ENCODE results near the gene SGPL1.

Gene SGPL1

GRCh38 chr10:70843333-70843732 is 27.6 kb downstream of the SGPL1 start:
- peaks cover 2% of the 10 kb centered on the region; the same call in 1 of the 2 replicates for H3K36me3 ChIP-seq (ENCODE audit: control insufficient read depth, insufficient read depth, low read length)
- DNase-seq (ENCODE audit: extremely low read depth, insufficient read length) = no peak
- no peak overlapping the region for H3K4me3 ChIP-seq (replicated peaks; ENCODE audit: low read depth, low read length)
- H3K27me3 ChIP-seq (replicated peaks; ENCODE audit: control insufficient read depth, insufficient read depth, low read length) = no peaks in the 10 kb centered on the region
- TF ChIP-seq CTCF (IDR thresholded peaks at IDR 0.05; ENCODE audit: insufficient read depth, low read length, poor library complexity, severe bottlenecking) = no peak

- no peak for TF ChIP-seq CTCF (IDR thresholded peaks at IDR 0.05; ENCODE audit: insufficient read depth, low read length, poor library complexity, severe bottlenecking)
- no peak overlapping the region for H3K4me3 ChIP-seq (replicated peaks; ENCODE audit: low read depth, low read length)
- H3K36me3 ChIP-seq (ENCODE audit: control insufficient read depth, insufficient read depth, low read length) = peaks cover 2% of the 10 kb centered on the region; the same call in 1 of the 2 replicates
- no peaks in the 10 kb centered on the region for H3K27me3 ChIP-seq (replicated peaks; ENCODE audit: control insufficient read depth, insufficient read depth, low read length)
- no peak for DNase-seq (ENCODE audit: extremely low read depth, insufficient read length)
Observed at GRCh38 chr10:70843776-70844489, 28.2 kb downstream of the SGPL1 start.

- no peak for TF ChIP-seq CTCF (IDR thresholded peaks at IDR 0.05; ENCODE audit: insufficient read depth, low read length, poor library complexity, severe bottlenecking)
- Histone ChIP-seq H3K27me3 (replicated peaks; ENCODE audit: control insufficient read depth, insufficient read depth, low read length) (no peaks in the 10 kb centered on the region), H3K36me3 (ENCODE audit: control insufficient read depth, insufficient read depth, low read length) (peaks cover 2% of the 10 kb centered on the region; the same call in 1 of the 2 replicates), H3K4me3 (replicated peaks; ENCODE audit: low read depth, low read length) (no peak overlapping the region)
- DNase-seq (ENCODE audit: extremely low read depth, insufficient read length) = no peak
Observed at GRCh38 chr10:70845256-70845655, 29.5 kb downstream of the SGPL1 start.

GRCh38 chr10:70845816-70846215 is 30.1 kb downstream of the SGPL1 start:
- no peak for DNase-seq (ENCODE audit: extremely low read depth, insufficient read length)
- H3K4me3 ChIP-seq (replicated peaks; ENCODE audit: low read depth, low read length) = no peak overlapping the region
- no peaks in the 10 kb centered on the region for H3K27me3 ChIP-seq (replicated peaks; ENCODE audit: control insufficient read depth, insufficient read depth, low read length)
- peaks cover 2% of the 10 kb centered on the region; the same call in 1 of the 2 replicates for H3K36me3 ChIP-seq (ENCODE audit: control insufficient read depth, insufficient read depth, low read length)
- TF ChIP-seq CTCF (IDR thresholded peaks at IDR 0.05; ENCODE audit: insufficient read depth, low read length, poor library complexity, severe bottlenecking) = no peak

GRCh38 chr10:70846795-70847194 is 31.0 kb downstream of the SGPL1 start:
- Histone ChIP-seq H3K4me3 (replicated peaks; ENCODE audit: low read depth, low read length) (no peak overlapping the region), H3K36me3 (ENCODE audit: control insufficient read depth, insufficient read depth, low read length) (peaks cover 2% of the 10 kb centered on the region; the same call in 1 of the 2 replicates), H3K27me3 (replicated peaks; ENCODE audit: control insufficient read depth, insufficient read depth, low read length) (no peaks in the 10 kb centered on the region)
- no peak for DNase-seq (ENCODE audit: extremely low read depth, insufficient read length)
- TF ChIP-seq CTCF (IDR thresholded peaks at IDR 0.05; ENCODE audit: insufficient read depth, low read length, poor library complexity, severe bottlenecking) = no peak
